Loucy (cell line): Measurements from ENCODE around the gene APMAP.

ENCODE experiments used
- CTCF ChIP-seq: fragments of 200-600 bp; sonication (generic); conservative IDR thresholded peaks from 2 replicates; pipeline ENCODE4 v1.5.1; 2014; ENCODE audit warnings: mild to moderate bottlenecking, antibody characterized with exemption, low read length
- EZH2phosphoT487 ChIP-seq: fragments of 200-600 bp; IDR thresholded peaks from 2 replicates; pipeline ENCODE4 v1.6.1; 2018; ENCODE audit warnings: antibody characterized with exemption, mild to moderate bottlenecking, moderate library complexity, borderline replicate concordance

- peak; percentile 31; the same call in 1 of the 2 replicates for TF ChIP-seq CTCF
- no peak for TF ChIP-seq EZH2phosphoT487
Measured at GRCh38 chr20:24952376-24953208, 40.0 kb downstream of the APMAP start.
